HL-60/S4 treated with retinoic acid at 250 ng/mL for 4 days and 3 days (cell line): ENCODE results near the gene PTPRD.

ENCODE experiments used
- in situ Hi-C: fragments of 300-500 bp; cut with MboI; formaldehyde crosslinking; loops from 2 replicates; pipeline ENCODE4 v1.7.0; 2022; ENCODE audit warnings: low sequenced_read_pairs

PTPRD gene

GRCh38 chr9:9917400-9917799 is 695.4 kb downstream of the PTPRD start:
- in situ Hi-C loops: no loop called here

DNA sequence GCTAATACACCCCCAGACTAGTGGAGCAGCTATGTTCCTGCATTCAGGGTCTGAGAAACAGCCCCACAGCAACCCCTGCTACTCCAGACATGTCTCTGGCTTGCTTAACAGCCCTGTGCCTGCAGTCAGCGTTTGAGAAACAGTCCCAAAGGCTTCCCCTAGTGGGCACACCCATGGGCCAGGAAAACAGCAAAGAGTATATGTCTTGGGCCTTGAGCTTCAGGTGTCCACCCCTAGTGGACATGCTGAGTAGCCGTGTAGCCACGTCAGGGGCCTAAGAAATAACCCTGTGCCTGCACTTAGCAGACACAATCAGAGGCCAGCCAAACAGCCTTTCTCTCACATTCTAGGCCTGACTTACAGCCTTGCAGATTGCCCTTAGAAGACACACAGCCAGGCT is 698.6 kb downstream of the PTPRD start:
- in situ Hi-C loops: no loop called here

DNA sequence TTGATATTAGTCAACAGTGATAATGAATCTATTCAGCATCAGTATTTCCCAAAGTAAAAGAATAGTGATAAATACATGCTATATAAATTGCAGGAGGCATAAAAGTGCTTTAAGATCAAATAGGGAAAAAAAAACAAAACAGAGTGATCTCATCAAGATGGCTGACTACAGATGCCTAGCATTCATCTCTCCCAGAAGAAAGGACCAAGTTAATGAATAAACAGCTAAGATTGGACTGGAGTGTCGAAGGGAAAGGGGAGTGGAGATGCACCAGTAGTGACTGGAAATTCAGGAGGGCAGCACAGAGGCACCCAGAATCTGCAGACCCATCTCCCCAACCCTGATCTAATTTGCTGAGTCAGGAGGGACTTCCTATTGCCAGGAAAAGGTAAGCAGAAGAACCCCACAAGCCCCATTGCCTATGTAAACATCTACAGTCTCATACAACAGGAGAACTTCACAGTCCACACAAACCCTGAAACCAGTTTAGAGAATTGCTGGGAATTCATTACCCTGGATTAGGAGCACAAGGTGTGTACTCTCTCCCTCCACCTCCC is 699.4 kb downstream of the PTPRD start:
- in situ Hi-C loops: no loop called here

DNA sequence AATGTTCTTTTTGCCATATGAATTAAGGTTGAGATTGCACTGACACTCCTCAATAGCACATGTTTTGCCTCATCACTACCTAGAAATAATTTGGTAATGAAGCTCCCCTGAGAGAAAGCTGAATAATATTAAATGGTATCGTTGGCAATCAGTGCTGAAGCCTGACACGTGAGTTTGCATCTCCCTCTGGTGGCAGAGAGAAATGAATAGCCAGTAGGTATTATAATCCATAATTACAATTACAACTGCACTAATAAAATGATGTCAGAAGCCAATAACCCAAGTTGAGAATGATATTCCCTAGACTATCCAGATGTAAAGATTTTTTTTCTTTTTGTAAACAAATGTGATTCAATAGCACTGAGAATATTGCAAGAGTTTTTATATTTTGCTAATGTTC is 700.3 kb downstream of the PTPRD start:
- in situ Hi-C loops: no loop called here

- in situ Hi-C loops: no loop called here
These were observed 707.1 kb downstream of the PTPRD start for GRCh38 chr9:9905736-9906135.

GRCh38 chr9:9904041-9904440 is 708.8 kb downstream of the PTPRD start:
- in situ Hi-C loops: no loop called here

DNA sequence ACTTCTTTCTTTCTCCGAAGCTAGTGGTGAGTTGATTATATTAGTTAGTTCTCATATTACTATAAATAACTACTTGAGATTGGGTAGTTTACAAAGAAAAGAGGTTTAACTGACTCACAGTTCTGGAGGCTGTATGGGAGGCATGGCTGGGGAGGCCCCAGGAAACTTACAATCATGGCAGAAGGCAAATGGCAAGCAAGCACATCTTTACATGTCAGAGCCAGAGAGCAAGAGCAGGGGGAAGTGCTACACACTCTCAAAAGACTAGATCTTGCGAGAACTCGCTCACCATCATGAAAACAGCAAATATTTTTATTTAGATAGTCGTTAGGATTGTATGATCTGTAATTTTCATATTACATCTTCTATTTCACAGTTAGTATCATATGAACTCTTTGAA is 711.2 kb downstream of the PTPRD start:
- in situ Hi-C loops: no loop called here

DNA sequence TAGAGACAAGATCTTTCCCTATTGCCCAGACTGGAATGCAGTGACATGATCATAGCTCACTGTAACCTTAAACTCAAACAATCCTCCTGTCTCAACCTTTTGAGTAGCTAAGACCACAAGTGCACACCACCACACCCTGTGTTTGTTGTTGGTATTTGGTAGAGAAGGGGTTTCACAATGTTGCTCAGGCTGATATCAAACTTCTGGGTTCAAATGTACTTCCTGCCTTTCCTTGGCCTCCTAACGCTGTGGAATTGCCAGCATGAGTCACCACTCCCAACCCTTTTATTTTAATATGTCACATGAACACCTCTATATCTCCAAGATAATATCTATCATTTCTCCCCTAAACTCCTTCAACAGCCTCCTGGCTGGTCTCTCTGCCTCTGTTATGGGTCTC is 719.0 kb downstream of the PTPRD start:
- in situ Hi-C loops: no loop called here

GRCh38 chr9:9892217-9892616 is 720.6 kb downstream of the PTPRD start:
- in situ Hi-C loops: no loop called here

GRCh38 chr9:9881692-9882091 is 731.1 kb downstream of the PTPRD start:
- in situ Hi-C loops: no loop called here

DNA sequence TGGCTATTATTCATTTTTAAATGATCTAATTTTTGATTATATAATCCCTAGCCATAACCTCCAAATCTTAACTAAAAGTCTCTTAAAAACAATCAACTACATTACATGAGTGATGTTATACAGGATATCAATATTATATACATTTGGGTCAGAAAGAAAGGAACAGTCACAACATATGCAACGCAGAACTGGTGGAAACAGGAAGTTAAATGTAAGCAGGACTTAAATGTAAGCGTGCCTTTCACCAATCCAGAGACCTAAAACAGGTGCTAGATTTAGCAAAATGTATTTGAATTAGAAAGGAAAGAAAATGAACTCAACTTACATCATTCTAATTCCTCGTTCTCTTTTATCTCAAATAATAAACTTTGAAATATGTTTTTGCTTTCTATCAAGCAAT is 738.5 kb downstream of the PTPRD start:
- in situ Hi-C loops: no loop called here

DNA sequence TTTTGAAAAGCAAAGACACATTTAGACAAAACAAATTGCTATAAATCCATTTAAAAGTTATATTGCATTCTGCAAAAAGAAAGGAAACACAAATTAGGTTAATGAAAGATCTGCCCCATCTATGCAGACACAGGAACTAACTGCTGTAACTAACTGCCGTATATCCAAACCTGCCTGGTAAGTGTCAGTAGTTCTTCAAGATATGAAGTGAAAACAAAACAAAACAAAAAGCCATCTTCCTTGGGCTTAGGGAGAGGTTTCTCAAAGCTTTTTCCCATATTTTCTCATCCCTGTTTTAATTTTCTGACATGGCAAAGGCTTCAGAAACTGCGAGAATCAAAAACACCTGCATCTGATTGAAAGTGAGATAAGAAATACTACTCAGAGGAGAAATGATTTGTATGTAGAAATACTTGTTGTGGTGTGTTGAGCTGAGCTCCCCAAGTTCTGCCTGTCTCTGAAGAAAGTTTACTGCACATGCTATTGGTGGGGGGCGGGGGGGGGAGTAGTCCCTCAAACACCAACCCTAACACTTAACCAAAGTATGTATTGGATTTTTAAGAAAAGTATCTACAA is 750.5 kb downstream of the PTPRD start:
- in situ Hi-C loops: no loop called here

GRCh38 chr9:9855177-9856078 is 757.4 kb downstream of the PTPRD start:
- in situ Hi-C loops: no loop called here

DNA sequence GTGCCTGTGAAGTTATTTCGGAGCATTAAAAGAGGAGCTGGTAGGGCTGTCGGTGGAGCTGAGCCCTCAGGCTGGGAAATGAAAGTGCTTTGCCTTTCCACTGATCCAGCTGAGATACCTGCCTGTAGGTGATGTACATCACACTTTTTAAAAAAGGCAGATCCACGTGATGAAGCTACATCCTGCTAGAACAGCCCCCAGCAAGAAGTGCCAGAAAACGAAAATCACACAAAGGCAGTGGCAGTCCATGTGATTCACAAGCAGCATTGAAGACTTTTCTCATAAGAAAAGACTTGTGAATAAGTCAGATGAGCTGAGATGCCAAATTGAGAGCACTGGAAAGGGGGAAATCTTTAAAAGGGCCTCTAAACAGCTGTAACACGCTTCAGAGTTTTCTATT is 765.1 kb downstream of the PTPRD start:
- in situ Hi-C loops: no loop called here

DNA sequence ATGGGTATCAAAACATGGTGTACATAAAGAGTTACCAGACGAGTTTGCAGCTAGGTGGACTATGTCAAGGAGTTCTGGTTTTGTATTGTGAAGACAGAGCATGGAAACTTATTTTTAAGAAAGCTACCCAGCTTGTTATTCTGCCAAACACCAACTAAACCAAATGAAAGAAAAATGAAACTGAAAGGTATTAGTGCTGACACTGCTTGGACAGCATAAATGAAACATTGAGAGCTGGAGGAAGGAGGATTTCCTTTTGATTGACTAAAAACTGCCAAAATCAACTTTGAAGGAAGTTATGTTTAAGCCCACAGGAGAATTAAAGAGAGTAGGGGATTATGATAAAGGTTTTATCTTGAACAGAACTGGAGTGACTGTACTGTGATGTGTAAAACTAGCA is 766.2 kb downstream of the PTPRD start:
- in situ Hi-C loops: no loop called here

DNA sequence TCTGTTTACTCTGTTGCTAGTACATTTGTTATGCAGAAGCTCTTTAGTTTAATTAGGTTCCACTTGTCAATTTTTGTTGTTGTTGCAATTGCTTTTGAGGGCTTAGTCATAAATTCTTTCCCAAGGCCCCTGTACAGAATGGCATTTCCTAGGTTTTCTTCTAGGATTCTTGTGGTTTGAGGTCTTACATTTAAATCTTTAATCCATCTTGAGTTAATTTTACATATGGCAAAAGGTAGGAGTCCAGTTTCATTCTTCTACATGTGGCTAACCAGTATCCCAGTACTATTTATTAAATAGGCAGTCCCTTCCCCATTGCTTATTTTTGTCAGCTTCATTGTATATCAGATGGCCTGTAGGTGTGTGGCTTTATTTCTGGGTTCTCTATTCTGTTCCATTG is 792.4 kb downstream of the PTPRD start:
- in situ Hi-C loops: no loop called here

- in situ Hi-C loops: no loop called here
These were observed 792.9 kb downstream of the PTPRD start for GRCh38 chr9:9819886-9820285.

DNA sequence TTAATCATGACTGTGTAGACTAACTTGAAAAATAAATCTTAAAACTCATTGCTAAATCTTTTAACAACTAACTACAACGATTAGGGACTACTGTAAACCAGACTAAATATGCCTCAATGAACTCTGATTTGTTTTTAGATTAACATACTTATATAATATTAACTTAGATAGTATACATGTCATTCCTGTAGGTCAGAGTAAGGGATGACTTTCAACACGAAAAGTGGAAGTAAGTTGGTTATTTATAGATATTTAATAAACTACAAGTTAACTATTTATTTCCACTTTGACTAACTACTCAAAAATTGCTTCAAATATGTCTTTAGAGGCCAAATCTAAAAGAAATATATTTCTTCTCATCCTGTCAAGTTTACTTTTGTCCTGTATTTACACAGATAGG is 795.6 kb downstream of the PTPRD start:
- in situ Hi-C loops: no loop called here

DNA sequence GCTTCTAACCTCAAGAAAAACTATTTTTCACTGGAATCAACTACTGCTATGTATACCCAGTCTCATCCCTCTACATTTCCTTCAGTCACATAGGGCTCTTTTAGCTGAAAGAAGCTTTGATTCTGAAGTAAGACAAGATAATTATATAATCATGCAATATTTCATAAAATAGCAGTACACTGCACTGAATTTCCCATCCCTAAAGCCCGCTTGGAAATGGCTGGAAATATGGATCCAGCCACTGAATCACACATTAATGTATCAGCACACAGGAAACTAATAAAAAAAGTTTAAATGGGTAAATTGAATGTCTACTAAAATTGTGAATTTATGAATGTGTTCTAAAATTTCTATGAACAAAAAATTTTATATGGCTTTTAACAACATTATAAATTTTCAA is 808.7 kb downstream of the PTPRD start:
- in situ Hi-C loops: no loop called here

- in situ Hi-C loops: no loop called here
These were observed 813.5 kb downstream of the PTPRD start for GRCh38 chr9:9799287-9799686.

- in situ Hi-C loops: no loop called here
These were observed 820.5 kb downstream of the PTPRD start for GRCh38 chr9:9792144-9792857.

DNA sequence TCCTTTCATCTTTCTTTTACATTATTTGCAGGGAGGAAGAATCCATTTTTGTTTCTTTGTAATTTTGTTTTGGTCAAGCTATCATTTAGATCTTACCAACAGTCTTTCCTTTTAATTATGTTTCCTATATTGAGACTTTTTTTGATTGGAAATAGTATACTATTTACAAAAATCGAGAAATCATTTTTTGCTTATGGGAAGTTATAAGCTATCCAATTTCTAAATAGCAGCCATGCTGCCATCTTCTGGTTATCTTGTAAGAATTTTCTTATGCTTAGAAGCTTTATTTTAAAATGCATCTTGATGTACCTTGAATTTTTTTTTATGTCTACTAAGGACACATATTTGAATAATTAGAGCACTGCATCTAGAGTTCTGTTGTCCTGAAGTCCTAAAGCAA is 821.2 kb downstream of the PTPRD start:
- in situ Hi-C loops: no loop called here
